H1 (cell line): ENCODE data around the gene ECI1. TPM values are rescaled to one million over a fixed set of nuclear protein-coding genes. Genes with fewer than 3 reads are reported as not detected.

Experiments used
- CTCF ChIA-PET: fragments of 300-600 bp; sonication (Branson Sonifier 250); formaldehyde crosslinking; loops from one replicate; lab custom pipeline; 2021; ENCODE audit not compliant: partially characterized antibody; lab: Charles Lee
- POLR2A ChIA-PET: fragments of 300-600 bp; sonication (Branson Sonifier 250); formaldehyde crosslinking; loops from one replicate; lab custom pipeline; 2021; ENCODE audit warnings: inconsistent platforms; ENCODE audit not compliant: partially characterized antibody; lab: Charles Lee
- DNase-seq, 2 experiments: peaks; one replicate each; pipeline versions ENCODE4 v3.0.0 to v3.0.0-alpha.2; 2010 to 2022; ENCODE audit warnings: low spot score in 2 of 2, low read depth in 1 of 2, mixed read lengths in 1 of 2
- FAIRE-seq: peaks from 2 replicates; lab custom pipeline; 2011; peaks lifted over from hg19 to GRCh38; lab: Jason Lieb, UNC
- H2AFZ ChIP-seq: 2 replicates; pipeline ENCODE4 v1.8.1; 2012; ENCODE audit warnings: low read length, inconsistent platforms
- H2AK5ac ChIP-seq: 2 replicates; pipeline ENCODE4 v1.6.1; 2013; ENCODE audit warnings: low read depth, low read length
- H2BK120ac ChIP-seq: replicated peaks from 2 replicates; pipeline ENCODE3; 2013; ENCODE audit warnings: low read depth, low read length, inconsistent platforms
- H2BK12ac ChIP-seq: 2 replicates; pipeline ENCODE4 v1.6.1; 2013; ENCODE audit warnings: low read depth, low read length
- H2BK15ac ChIP-seq: 2 replicates; pipeline ENCODE4 v1.6.1; 2013; ENCODE audit warnings: low read length
- H2BK20ac ChIP-seq: 2 replicates; pipeline ENCODE4 v1.6.1; 2013; ENCODE audit warnings: low read length
- H2BK5ac ChIP-seq: 2 replicates; pipeline ENCODE4 v1.6.1; 2013; ENCODE audit warnings: low read depth, low read length
- H3K14ac ChIP-seq: 2 replicates; pipeline ENCODE4 v1.6.1; 2013; ENCODE audit warnings: inconsistent platforms; ENCODE audit not compliant: insufficient read length
- H3K18ac ChIP-seq: 2 replicates; pipeline ENCODE4 v1.6.1; 2013; ENCODE audit warnings: low read length; ENCODE audit errors: extremely low read depth
- H3K23ac ChIP-seq: 2 replicates; pipeline ENCODE4 v1.6.1; 2013; ENCODE audit warnings: inconsistent platforms; ENCODE audit not compliant: insufficient read length
- H3K23me2 ChIP-seq: 2 replicates; pipeline ENCODE4 v1.6.1; 2013; ENCODE audit warnings: low read depth, low read length
- H3K27ac ChIP-seq: 2 replicates; pipeline ENCODE4 v1.6.1; 2011; ENCODE audit warnings: low read depth, low read length, inconsistent platforms
- H3K27me3 ChIP-seq, 4 experiments: replicated peaks in 1 of 4; 1 replicate in 1 of 4; 2 replicates in 3 of 4; pipeline versions ENCODE4 v1.6.1 to v1.8.1; 2011 to 2013; ENCODE audit warnings: low read length in 3 of 4, mild to moderate bottlenecking in 3 of 4, inconsistent platforms in 2 of 4, mixed read lengths in 2 of 4, moderate library complexity in 1 of 4; ENCODE audit not compliant: control insufficient read depth in 3 of 4, insufficient read depth in 3 of 4; ENCODE audit errors: extremely low read depth in 1 of 4
- H3K36me3 ChIP-seq, 4 experiments: 2 replicates each; pipeline versions ENCODE4 v1.6.1 to v1.8.1; 2011 to 2013; ENCODE audit warnings: mild to moderate bottlenecking in 4 of 4, low read length in 3 of 4, moderate library complexity in 2 of 4, control low read depth in 1 of 4, inconsistent platforms in 1 of 4; ENCODE audit not compliant: insufficient read depth in 4 of 4, control insufficient read depth in 2 of 4
- H3K4ac ChIP-seq: replicated peaks from 2 replicates; pipeline ENCODE3; 2013; ENCODE audit warnings: low read length, low read depth, mixed read lengths, inconsistent platforms; ENCODE audit not compliant: insufficient read length
- H3K4me1 ChIP-seq, 4 experiments: replicated peaks in 1 of 4; 1 replicate in 1 of 4; 2 replicates in 3 of 4; pipeline versions ENCODE4 v1.6.1 to v1.8.1; 2011 to 2013; ENCODE audit warnings: low read length in 3 of 4, inconsistent platforms in 2 of 4, mixed read lengths in 1 of 4; ENCODE audit not compliant: insufficient read depth in 4 of 4, control insufficient read depth in 3 of 4
- H3K4me2 ChIP-seq, 2 experiments: 2 replicates each; pipeline versions ENCODE4 v1.6.1 to v1.8.1; 2011 to 2013; ENCODE audit warnings: low read depth in 2 of 2, low read length in 2 of 2, control low read depth in 1 of 2, inconsistent platforms in 1 of 2, mild to moderate bottlenecking in 1 of 2; ENCODE audit not compliant: insufficient read depth in 1 of 2
- H3K4me3 ChIP-seq, 4 experiments: fragments of 200-600, 300-600 bp in 1 of 4; sonication (generic), shearing (Covaris generic), sonication (Bioruptor Twin) in 1 of 4; 2 replicates each; pipeline versions ENCODE4 v1.5.1 to v1.8.1; 2011 to 2016; ENCODE audit warnings: low read length in 4 of 4, low read depth in 3 of 4, control low read depth in 2 of 4, inconsistent platforms in 2 of 4, mild to moderate bottlenecking in 2 of 4, mixed read lengths in 1 of 4, moderate library complexity in 1 of 4; ENCODE audit not compliant: insufficient read depth in 2 of 4; ENCODE audit errors: extremely low read depth in 1 of 4
- H3K56ac ChIP-seq: replicated peaks from 2 replicates; pipeline ENCODE3; 2013; ENCODE audit warnings: low read depth, mild to moderate bottlenecking, mixed read lengths, low read length, inconsistent platforms; ENCODE audit not compliant: insufficient read length
- H3K79me1 ChIP-seq: 2 replicates; pipeline ENCODE4 v1.6.1; 2013; ENCODE audit warnings: low read depth, low read length, control low read depth
- H3K79me2 ChIP-seq, 2 experiments: 2 replicates each; pipeline versions ENCODE4 v1.6.1 to v1.8.1; 2012 to 2013; ENCODE audit warnings: low read length in 2 of 2, mild to moderate bottlenecking in 2 of 2, inconsistent platforms in 1 of 2; ENCODE audit not compliant: insufficient read depth in 2 of 2, control insufficient read depth in 1 of 2
- H3K9ac ChIP-seq, 4 experiments: replicated peaks in 1 of 4; 1 replicate in 1 of 4; 2 replicates in 3 of 4; pipeline versions ENCODE4 v1.6.1 to v1.8.1; 2011 to 2013; ENCODE audit warnings: low read depth in 3 of 4, low read length in 3 of 4, control low read depth in 2 of 4, mild to moderate bottlenecking in 2 of 4, moderate library complexity in 2 of 4, inconsistent platforms in 1 of 4; ENCODE audit errors: extremely low read depth in 1 of 4
- H3K9me3 ChIP-seq, 2 experiments: 2 replicates each; pipeline versions ENCODE4 v1.6.1 to v1.8.1; 2012 to 2013; ENCODE audit warnings: mild to moderate bottlenecking in 2 of 2, moderate library complexity in 2 of 2, control low read depth in 1 of 2, inconsistent platforms in 1 of 2, low read depth in 1 of 2, low read length in 1 of 2, mixed read lengths in 1 of 2; ENCODE audit not compliant: insufficient read depth in 2 of 2
- H4K20me1 ChIP-seq, 2 experiments: replicated peaks in 1 of 2; 2 replicates each; pipeline versions ENCODE3 to v1.8.1; 2011 to 2013; ENCODE audit warnings: inconsistent platforms in 2 of 2, low read length in 2 of 2, mild to moderate bottlenecking in 1 of 2; ENCODE audit not compliant: insufficient read depth in 2 of 2, control insufficient read depth in 1 of 2
- H4K5ac ChIP-seq: 2 replicates; pipeline ENCODE4 v1.6.1; 2013; ENCODE audit warnings: low read length, low read depth, mixed read lengths, inconsistent platforms; ENCODE audit not compliant: insufficient read length
- H4K8ac ChIP-seq: 2 replicates; pipeline ENCODE4 v1.8.0; 2013; ENCODE audit warnings: mild to moderate bottlenecking, moderate library complexity, low read length, inconsistent platforms; ENCODE audit not compliant: insufficient read depth; ENCODE audit errors: extremely low read depth
- H4K91ac ChIP-seq: replicated peaks from 2 replicates; pipeline ENCODE3; 2013; ENCODE audit warnings: low read length, mixed read lengths, inconsistent platforms; ENCODE audit not compliant: insufficient read length
- CTCF ChIP-seq, 3 experiments: IDR thresholded peaks; 1 replicate in 2 of 3; 2 replicates in 1 of 3; pipeline versions ENCODE4 v1.5.1 to v1.6.1; 2011; ENCODE audit warnings: low read length in 3 of 3, mild to moderate bottlenecking in 3 of 3, inconsistent platforms in 2 of 3, low read depth in 1 of 3, moderate library complexity in 1 of 3; ENCODE audit not compliant: insufficient read depth in 1 of 3; ENCODE audit errors: control extremely low read depth in 1 of 3
- HDAC2 ChIP-seq, 2 experiments: fragments of 300-600 bp in 1 of 2; sonication (generic) in 1 of 2; IDR thresholded peaks; 2 replicates each; pipeline ENCODE4 v1.6.1; 2011 to 2012; ENCODE audit warnings: low read depth in 2 of 2, low read length in 2 of 2, mild to moderate bottlenecking in 2 of 2, moderate library complexity in 2 of 2, borderline replicate concordance in 1 of 2, inconsistent platforms in 1 of 2
- HDAC6 ChIP-seq: IDR thresholded peaks from one replicate; pipeline ENCODE4 v1.7.1; 2012; ENCODE audit warnings: low read depth, mild to moderate bottlenecking, inconsistent platforms, low read length, moderate library complexity
- KDM5A ChIP-seq: fragments of 200-600 bp; IDR thresholded peaks from 2 replicates; pipeline ENCODE4 v1.7.1; 2012; ENCODE audit warnings: mild to moderate bottlenecking, low read length, inconsistent platforms, mixed read lengths
- POU5F1 ChIP-seq: IDR thresholded peaks from 2 replicates; pipeline ENCODE4 v1.6.1; 2011; ENCODE audit warnings: low read depth, mild to moderate bottlenecking, low read length, moderate library complexity
- RAD21 ChIP-seq, 2 experiments: IDR thresholded peaks in 1 of 2; conservative IDR thresholded peaks in 1 of 2; 2 replicates each; pipeline ENCODE4 v1.6.1; 2011; ENCODE audit warnings: low read depth in 2 of 2, low read length in 2 of 2, improper control_type of control experiment in 1 of 2, inconsistent platforms in 1 of 2, mild to moderate bottlenecking in 1 of 2, moderate library complexity in 1 of 2
- TEAD4 ChIP-seq: IDR thresholded peaks from 2 replicates; pipeline ENCODE4 v1.6.1; 2012; ENCODE audit warnings: low read depth, low read length, inconsistent platforms, mixed read lengths
- WGBS, 2 experiments: shearing (Covaris generic) in 1 of 2; methylation state at CpG; one replicate each; pipeline versions ENCODE4 v1.1.6 to v1.1.7; 2013 to 2015; ENCODE audit warnings: low lambda C conversion rate in 2 of 2, mixed read lengths in 2 of 2, inconsistent platforms in 1 of 2, low coverage in 1 of 2, missing lambda C conversion rate in 1 of 2; ENCODE audit not compliant: insufficient replicate concordance in 2 of 2, insufficient coverage in 1 of 2, insufficient read length in 1 of 2; ENCODE audit errors: extremely low coverage in 1 of 2, missing lambda C conversion rate in 1 of 2; 5-methylcytosine and 5-hydroxymethylcytosine counted together
- polyA plus RNA-seq, 7 experiments: library from polyadenylated mRNA; depleted of rRNA in 3 of 7; stranded (reverse) in 5 of 7; unstranded in 2 of 7; fragments of >200 nt in 5 of 7; fragments of 200-250 nt in 2 of 7; gene quantifications; 1 replicate in 5 of 7; 2 replicates in 1 of 7; 4 replicates in 1 of 7; pipeline versions ENCODE4 v1.2.1 to v1.2.3, GENCODE V29; 2011 to 2013; ENCODE audit warnings: missing spikeins in 2 of 7, mixed read lengths in 2 of 7
- total RNA-seq: library from RNA; stranded (reverse); fragmentation: NEBNext Ultra II Directional; extraction: Animal tissue kit (Norgen Biotek cat#: 25700); gene quantifications from 2 replicates; pipeline ENCODE4 v1.2.1, GENCODE V29; 2021

ECI1 gene
- total and polyA plus RNA-seq, 2 of the 8 experiments (the other 6 are each of a cell fraction or from before 2014, with no cell fraction given), result 79.5 to 151 TPM

DNA sequence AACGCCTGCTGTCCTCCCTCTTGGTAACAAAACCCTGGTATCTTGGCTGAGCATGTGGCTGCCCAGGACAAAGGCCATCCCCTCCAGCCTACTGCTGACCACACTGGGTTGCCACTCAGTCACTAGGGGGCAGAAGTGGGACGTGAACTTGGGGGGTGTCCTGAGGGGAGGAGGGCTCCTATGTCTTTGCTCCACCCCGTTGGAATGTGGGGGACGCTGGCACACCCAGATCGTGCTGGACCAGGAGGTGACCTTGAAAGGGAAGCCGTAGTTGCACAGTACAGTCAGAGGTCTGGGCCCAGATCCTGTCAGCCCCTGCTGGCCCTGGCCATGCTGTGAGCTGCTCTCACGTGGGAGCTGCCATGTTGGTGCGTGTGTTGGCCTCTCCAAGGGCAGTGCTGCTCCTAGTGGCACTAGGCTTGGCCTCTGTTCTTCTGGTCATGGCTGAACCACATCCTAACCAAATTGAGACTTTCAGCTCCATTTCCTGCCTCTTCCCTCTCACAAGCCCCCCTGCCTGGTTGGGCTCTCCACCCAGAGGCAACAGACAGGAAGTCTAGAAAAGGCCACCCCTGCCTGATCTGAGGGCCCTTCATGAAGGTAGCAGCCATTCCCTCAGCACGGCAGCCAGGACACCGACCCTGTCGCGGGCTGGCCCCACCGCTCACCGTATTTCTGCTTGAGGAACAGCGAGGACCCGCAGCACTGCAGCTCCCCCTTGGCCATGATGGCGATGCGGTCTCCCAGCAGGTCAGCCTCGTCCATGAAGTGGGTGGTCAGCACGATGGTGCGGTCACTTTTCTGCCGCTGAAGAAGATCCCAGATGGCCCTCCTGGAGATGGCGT, 45.5 kb upstream of the ECI1 start:
- peak; percentile 38 to 71 for DNase-seq
- no peaks in the 10 kb centered on the region for H3K79me2 ChIP-seq
- H3K27ac ChIP-seq, result no peak overlapping the region
- H3K18ac ChIP-seq, result peak overlapping the region; percentile 87
- peak overlapping the region; percentile 48; the same call in 1 of the 2 replicates for H2AFZ ChIP-seq
- no peaks in the 10 kb centered on the region for H3K23me2 ChIP-seq
- no peak overlapping the region for H3K9ac ChIP-seq
- H3K56ac ChIP-seq, result no peak overlapping the region
- no peak overlapping the region for H3K14ac ChIP-seq
- ChIA-PET CTCF (interaction anchor here (0.7 to 3.4 kb wide), 22 partner anchors 8 to 208 kb away, joined by 3 to 16 read pairs (median 3); no protein-coding TSS in a partner anchor), POLR2A (interaction anchor here (0.9 to 1.8 kb wide), 4 partner anchors 10 to 224 kb away, joined by 3 to 7 read pairs (median 5); no protein-coding TSS in a partner anchor)
- no peak overlapping the region for H4K5ac ChIP-seq
- no peaks in the 10 kb centered on the region for H3K79me1 ChIP-seq
- no peaks in the 10 kb centered on the region for H3K27me3 ChIP-seq
- H4K91ac ChIP-seq, result peak overlapping the region; percentile 63
- peak overlapping the region; percentile 85; the same call in 1 of the 2 replicates for H4K8ac ChIP-seq
- no peak overlapping the region for H3K23ac ChIP-seq
- H2BK5ac ChIP-seq, result peak overlapping the region; percentile 81; the same call in 1 of the 2 replicates
- no peaks in the 10 kb centered on the region for H4K20me1 ChIP-seq
- no peak overlapping the region for H3K4me3 ChIP-seq
- no peak overlapping the region for H3K4me2 ChIP-seq
- peak overlapping the region; percentile 80; the same call in 1 of the 2 replicates for H2BK20ac ChIP-seq
- no peak overlapping the region for H2BK120ac ChIP-seq
- H3K4me1 ChIP-seq, result peaks cover 0 to 4% (median 1%) of the 10 kb centered on the region in 4 experiments; a peak in 3 of 7 replicates
- no peak for FAIRE-seq
- H3K4ac ChIP-seq, result peak overlapping the region; percentile 55
- peak overlapping the region; percentile 20; the same call in 1 of the 2 replicates for H2AK5ac ChIP-seq
- 90% methylated on average over 23 of the region's 23 CpGs; no CpG with 5 or more reads in 1 of the 2 experiments for WGBS, 2 experiments
- H2BK12ac ChIP-seq, result peak overlapping the region; percentile 92; the same call in 1 of the 2 replicates
- H3K36me3 ChIP-seq, result no peaks in the 10 kb centered on the region; a peak in 1 of 8 replicates
- no peaks in the 10 kb centered on the region for H3K9me3 ChIP-seq
- 0 out of 2 replicates have a peak overlapping the region, but pooled peaks have one; percentile 61 for H2BK15ac ChIP-seq
- TF ChIP-seq KDM5A, result no peak
- TF ChIP-seq CTCF (IDR thresholded peaks at IDR 0.05; ENCODE audit: control extremely low read depth in 1 of 3, insufficient read depth in 1 of 3, low read depth in 1 of 3, low read length in 3 of 3), result peak; percentile 64 to 83 (median 82)
- peak; percentile 64 to 74 for TF ChIP-seq RAD21 (IDR thresholded peaks at IDR 0.05 in 1 of 2, conservative IDR thresholded peaks at IDR 0.05 in 1 of 2; ENCODE audit: low read depth in 2 of 2, low read length in 2 of 2)
- no peak for TF ChIP-seq HDAC2 (IDR thresholded peaks at IDR 0.05; ENCODE audit: borderline replicate concordance in 1 of 2, low read depth in 2 of 2, low read length in 2 of 2)
- no peak for TF ChIP-seq POU5F1
- peak; percentile 76 for TF ChIP-seq TEAD4
- no peak for TF ChIP-seq HDAC6
